Subcutaneous adipose tissue (tissue), 4 donors: ENCODE data around the gene PAWR. TPM values are rescaled to one million over a fixed set of nuclear protein-coding genes. Genes with fewer than 3 reads are reported as not detected.

ENCODE experiments used
- total RNA-seq, 4 donors: library from RNA; depleted of rRNA; stranded (reverse); fragments of >200 nt; gene quantifications; one replicate each; pipeline ENCODE4 v1.1.0, GENCODE V29; 2016
- TF ChIP-seq, protein P1 (sequence below): fragments of 450-650 bp; IDR thresholded peaks from one replicate; pipeline ENCODE4 v1.5.1; 2016; ENCODE audit warnings: low read depth, mild to moderate bottlenecking, control low read depth, antibody characterized with exemption, moderate library complexity

The PAWR gene
- total RNA-seq, 4 donors from 2014 or later = 15.4 to 34.7 (median 25.0) TPM

DNA sequence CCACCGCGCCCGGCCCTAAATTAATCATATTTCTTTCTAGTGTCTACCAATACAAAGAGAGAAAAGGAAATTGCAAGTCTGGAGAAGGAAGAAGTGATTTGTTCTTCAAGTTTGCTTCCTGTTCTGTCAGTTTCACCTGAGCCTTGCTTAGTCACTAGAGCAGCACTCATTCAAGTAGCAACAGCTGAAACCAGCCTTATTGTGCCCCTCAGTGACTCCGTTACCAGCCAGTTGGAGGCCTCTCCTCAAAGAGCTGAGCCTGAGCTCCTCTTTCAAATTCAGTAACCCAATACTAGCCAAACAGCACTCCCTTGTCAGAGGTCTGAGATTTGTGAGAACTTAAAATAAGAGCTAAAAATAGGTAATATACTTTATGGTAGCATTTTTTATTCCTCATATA is 17.4 kb downstream of the PAWR start:
- TF ChIP-seq, protein P1, sequence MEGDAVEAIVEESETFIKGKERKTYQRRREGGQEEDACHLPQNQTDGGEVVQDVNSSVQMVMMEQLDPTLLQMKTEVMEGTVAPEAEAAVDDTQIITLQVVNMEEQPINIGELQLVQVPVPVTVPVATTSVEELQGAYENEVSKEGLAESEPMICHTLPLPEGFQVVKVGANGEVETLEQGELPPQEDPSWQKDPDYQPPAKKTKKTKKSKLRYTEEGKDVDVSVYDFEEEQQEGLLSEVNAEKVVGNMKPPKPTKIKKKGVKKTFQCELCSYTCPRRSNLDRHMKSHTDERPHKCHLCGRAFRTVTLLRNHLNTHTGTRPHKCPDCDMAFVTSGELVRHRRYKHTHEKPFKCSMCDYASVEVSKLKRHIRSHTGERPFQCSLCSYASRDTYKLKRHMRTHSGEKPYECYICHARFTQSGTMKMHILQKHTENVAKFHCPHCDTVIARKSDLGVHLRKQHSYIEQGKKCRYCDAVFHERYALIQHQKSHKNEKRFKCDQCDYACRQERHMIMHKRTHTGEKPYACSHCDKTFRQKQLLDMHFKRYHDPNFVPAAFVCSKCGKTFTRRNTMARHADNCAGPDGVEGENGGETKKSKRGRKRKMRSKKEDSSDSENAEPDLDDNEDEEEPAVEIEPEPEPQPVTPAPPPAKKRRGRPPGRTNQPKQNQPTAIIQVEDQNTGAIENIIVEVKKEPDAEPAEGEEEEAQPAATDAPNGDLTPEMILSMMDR = no peak

DNA sequence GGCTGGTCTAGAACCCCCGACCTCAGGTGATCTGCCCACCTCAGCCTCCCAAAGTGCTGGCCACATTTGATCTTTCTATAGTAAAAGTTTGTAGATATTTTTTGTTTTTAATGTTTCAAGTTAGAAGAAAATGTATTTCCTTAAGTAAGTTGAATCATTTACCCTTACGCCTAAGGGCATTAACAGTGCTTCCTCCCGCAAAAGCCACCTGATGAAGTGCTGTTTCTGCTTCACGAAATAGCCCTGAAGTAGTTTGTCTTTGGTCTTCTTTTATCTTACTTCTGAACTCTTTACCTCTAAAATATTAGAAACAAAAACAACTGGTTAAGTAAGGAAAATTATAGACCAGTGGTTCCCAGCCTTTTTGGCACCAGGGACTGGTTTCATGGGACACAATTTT is 22.7 kb downstream of the PAWR start:
- TF ChIP-seq, protein P1 = no peak

DNA sequence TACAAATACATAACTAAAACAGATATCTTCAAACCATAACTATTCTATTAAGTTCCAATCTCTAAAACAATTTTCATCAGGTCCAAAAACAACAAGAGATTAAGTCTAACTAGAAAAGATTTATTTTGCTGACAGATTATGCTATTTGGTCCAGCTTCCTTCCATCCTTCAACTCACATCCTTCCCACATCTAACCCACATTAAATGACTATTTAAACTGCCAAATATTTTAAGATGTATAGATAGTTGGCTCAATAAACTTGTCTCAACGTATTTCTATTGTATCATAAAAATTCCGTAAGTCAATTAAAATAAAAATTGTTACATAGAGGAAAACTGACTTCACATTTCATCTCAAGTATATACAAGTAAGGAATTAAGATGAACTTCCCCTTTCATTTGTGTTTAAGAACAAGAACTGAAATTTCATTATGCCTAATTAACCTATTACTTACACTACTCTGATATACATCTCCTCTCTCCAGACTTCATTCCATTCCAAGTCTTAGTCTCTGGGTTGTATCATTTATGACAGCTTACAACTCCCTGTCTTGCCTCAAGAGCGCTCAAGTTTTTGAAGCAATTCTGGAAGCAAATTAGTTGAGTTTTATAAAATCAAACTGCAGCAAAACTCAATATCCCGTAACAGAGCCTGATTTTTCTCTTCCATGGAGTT is 25.4 kb downstream of the PAWR start:
- TF ChIP-seq, protein P1 = no peak

DNA sequence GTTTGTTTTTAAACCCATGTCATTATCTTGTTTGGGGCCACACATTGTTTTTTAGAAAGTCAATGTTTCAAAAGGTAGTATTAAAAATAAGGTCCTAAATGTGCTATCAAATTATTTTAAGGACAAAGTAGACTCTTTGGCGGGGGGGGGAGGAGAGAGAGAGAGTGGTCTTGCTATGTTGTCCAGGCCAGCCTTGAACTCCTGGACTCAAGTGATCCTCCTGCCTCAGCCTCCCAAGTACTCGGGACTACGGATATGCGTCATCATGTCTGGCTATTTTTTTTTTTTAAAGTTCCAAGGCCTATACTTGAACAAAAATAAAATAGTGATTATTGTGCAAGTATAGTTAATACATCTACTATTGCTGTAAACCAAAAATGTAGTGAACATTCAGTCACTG is 26.2 kb downstream of the PAWR start:
- TF ChIP-seq, protein P1 = no peak

DNA sequence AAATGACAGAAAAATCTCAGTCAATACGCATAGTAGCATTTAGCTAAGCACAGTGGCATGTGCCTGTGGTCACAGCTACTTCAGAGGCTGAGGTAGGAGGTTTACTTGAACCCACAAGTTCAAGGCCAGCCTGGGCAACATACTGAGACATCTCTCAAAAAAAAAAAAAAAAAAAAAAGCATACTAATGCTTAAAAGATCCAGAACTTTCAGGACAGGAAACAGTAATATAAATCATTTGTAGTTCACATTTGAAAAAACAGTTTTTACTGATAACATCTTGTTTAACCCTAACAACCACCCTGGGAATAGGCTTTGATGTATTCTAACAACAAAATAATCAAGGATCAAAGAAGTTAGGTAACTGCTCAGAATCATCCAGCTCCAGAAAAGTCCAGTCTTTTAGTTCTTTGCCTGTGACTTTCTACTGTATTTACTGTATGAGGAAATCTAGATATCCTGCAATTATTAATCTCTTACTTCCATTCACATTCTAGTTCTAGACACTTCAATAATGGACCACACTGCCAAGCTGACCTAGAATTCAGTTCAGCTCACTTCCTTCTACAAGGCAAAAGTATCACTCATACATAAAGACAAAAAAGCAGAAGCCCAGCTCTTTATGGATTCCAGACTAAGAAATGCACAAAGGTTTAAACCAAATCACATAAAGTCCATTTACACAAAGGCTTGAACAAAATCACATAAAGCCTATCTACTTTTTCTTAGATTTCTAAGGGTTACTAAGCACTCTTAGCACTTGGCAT is 28.5 kb downstream of the PAWR start:
- TF ChIP-seq, protein P1 = no peak

DNA sequence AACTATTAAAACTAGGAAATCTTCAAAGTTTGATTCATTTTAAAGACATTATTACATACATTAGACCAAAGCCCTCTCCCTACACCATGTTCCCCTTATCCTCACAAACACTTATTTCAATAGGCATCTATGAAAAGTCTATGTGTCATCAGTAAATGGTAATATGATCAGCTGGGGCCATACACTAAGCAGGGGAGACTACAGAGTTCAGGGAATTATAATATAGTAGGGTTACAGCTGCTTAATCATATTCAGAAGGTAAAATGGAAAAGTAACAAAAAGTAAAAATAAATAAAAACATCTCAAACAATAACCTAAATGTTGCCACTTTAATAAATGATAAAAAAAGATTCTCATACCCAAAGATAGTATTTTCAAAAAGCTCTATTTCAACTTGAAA is 29.1 kb downstream of the PAWR start:
- TF ChIP-seq, protein P1 = no peak

DNA sequence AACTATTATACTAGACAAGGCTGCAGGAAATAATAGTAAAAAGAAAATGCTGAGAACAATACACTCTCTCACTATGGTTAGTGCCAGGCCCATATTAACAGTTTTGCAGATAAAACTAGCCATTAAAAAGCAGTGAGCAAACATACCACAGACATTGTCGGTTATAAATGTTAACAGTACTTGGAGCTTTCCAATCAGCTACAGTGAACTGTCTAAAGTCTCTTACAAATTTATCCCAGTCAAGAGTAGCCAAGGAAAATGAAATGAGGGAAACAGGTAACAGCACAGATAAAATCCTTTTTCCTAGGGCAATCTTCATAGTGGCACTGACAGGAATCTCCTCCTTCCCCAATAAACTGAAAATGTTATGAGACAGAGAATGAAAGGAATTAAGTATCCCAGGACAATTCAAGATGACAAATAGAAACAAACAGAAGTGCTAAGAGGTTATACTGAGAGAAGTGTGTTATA is 30.8 kb downstream of the PAWR start:
- TF ChIP-seq, protein P1 = no peak
